HepG2 (cell line): ENCODE results near the gene MRPL38. TPM values are rescaled to one million over a fixed set of nuclear protein-coding genes. Genes with fewer than 3 reads are reported as not detected.
A peak's percentile ranks its signal among the peaks of the same experiment; 100 is the strongest.

Source experiments
- AKAP8 ChIP-seq: sonication (generic); formaldehyde crosslinking; IDR thresholded peaks from 2 replicates; pipeline ENCODE4 v1.5.1; 2020; ENCODE audit warnings: mild to moderate bottlenecking, missing genetic modification reagents
- CENPT ChIP-seq: sonication (generic); formaldehyde crosslinking; IDR thresholded peaks from 2 replicates; pipeline ENCODE4 v1.8.0; 2022; ENCODE audit warnings: low read depth, mild to moderate bottlenecking, moderate library complexity, missing genetic modification reagents
- GLI4 ChIP-seq: sonication (generic); formaldehyde crosslinking; IDR thresholded peaks from 2 replicates; pipeline ENCODE4 v1.5.1; 2020; ENCODE audit warnings: missing genetic modification reagents, mild to moderate bottlenecking, moderate library complexity, borderline replicate concordance
- KAT8 ChIP-seq: IDR thresholded peaks from 2 replicates; pipeline ENCODE4 v1.6.1; 2016; ENCODE audit warnings: missing genetic modification reagents, missing compliant biosample characterization
- KDM5B ChIP-seq: sonication (generic); formaldehyde crosslinking; IDR thresholded peaks from 2 replicates; pipeline ENCODE4 v1.4.0; 2020; ENCODE audit warnings: missing genetic modification reagents, mild to moderate bottlenecking, borderline replicate concordance
- NPAS2 ChIP-seq: sonication (generic); formaldehyde crosslinking; IDR thresholded peaks from 2 replicates; pipeline ENCODE4 v1.8.0; 2022; ENCODE audit warnings: mild to moderate bottlenecking, missing genetic modification reagents, borderline replicate concordance
- SMYD3 ChIP-seq: sonication (generic); formaldehyde crosslinking; IDR thresholded peaks from 2 replicates; pipeline ENCODE4 v1.8.1; 2023; ENCODE audit warnings: mild to moderate bottlenecking, missing genetic modification reagents
- SOX5 ChIP-seq: IDR thresholded peaks from 2 replicates; pipeline ENCODE4 v1.6.1; 2016; ENCODE audit warnings: borderline replicate concordance
- SSRP1 ChIP-seq: IDR thresholded peaks from 2 replicates; pipeline ENCODE4 v1.6.1; 2016; ENCODE audit warnings: control low read depth
- ZFX ChIP-seq: sonication (generic); formaldehyde crosslinking; IDR thresholded peaks from 2 replicates; pipeline ENCODE4 v1.4.0; 2020; ENCODE audit warnings: mild to moderate bottlenecking, low read depth, missing genetic modification reagents, moderate library complexity
- ZNF101 ChIP-seq: sonication (generic); formaldehyde crosslinking; IDR thresholded peaks from 2 replicates; pipeline ENCODE4 v1.4.0; 2020; ENCODE audit warnings: mild to moderate bottlenecking, low read depth, missing genetic modification reagents, borderline replicate concordance
- ZNF225 ChIP-seq: sonication (generic); formaldehyde crosslinking; IDR thresholded peaks from 2 replicates; pipeline ENCODE4 v1.4.0; 2020; ENCODE audit warnings: mild to moderate bottlenecking, missing genetic modification reagents
- ZNF296 ChIP-seq: sonication (generic); formaldehyde crosslinking; conservative IDR thresholded peaks from 2 replicates; pipeline ENCODE4 v1.5.0; 2020; ENCODE audit warnings: mild to moderate bottlenecking, missing genetic modification reagents
- ZNF3 ChIP-seq: IDR thresholded peaks from 2 replicates; pipeline ENCODE4 v1.7.0; 2017; ENCODE audit warnings: inconsistent platforms
- ZNF570 ChIP-seq: sonication (generic); formaldehyde crosslinking; IDR thresholded peaks from 2 replicates; pipeline ENCODE4 v1.4.0; 2020; ENCODE audit warnings: mild to moderate bottlenecking, missing genetic modification reagents, borderline replicate concordance
- ZNF660 ChIP-seq: sonication (generic); formaldehyde crosslinking; IDR thresholded peaks from 2 replicates; pipeline ENCODE4 v1.5.1; 2020; ENCODE audit warnings: mild to moderate bottlenecking, low read depth, missing genetic modification reagents, borderline replicate concordance
- ZNF670 ChIP-seq: sonication (generic); formaldehyde crosslinking; IDR thresholded peaks from 2 replicates; pipeline ENCODE4 v1.8.0; 2022; ENCODE audit warnings: mild to moderate bottlenecking, missing genetic modification reagents, borderline replicate concordance
- ZNF7 ChIP-seq: IDR thresholded peaks from 2 replicates; pipeline ENCODE4 v1.6.1; 2016; ENCODE audit warnings: missing biosample characterization, missing genetic modification reagents
- polyA plus RNA-seq, 8 experiments: library from polyadenylated mRNA; depleted of rRNA in 3 of 8; stranded (reverse) in 7 of 8; unstranded in 1 of 8; fragments of >200 nt; fragmentation: Illumina TruSeq in 4 of 8; extraction: Trizol in 4 of 8; gene quantifications; 2 replicates each; pipeline versions ENCODE4 v1.2.1 to v1.2.3, GENCODE V29; 2011 to 2016; ENCODE audit warnings: low read depth in 4 of 8, missing spikeins in 1 of 8, mixed read lengths in 1 of 8; ENCODE audit not compliant: insufficient read depth in 1 of 8
- total RNA-seq, 5 experiments: library from RNA; depleted of rRNA; stranded (reverse); fragments of >200 nt; fragmentation: Illumina TruSeq; extraction: Trizol; gene quantifications; 2 replicates each; pipeline ENCODE4 v1.2.3, GENCODE V29; 2016; ENCODE audit warnings: low read depth in 1 of 5
- TF ChIP-seq, protein P1 (sequence below): sonication (generic); formaldehyde crosslinking; IDR thresholded peaks from 2 replicates; pipeline ENCODE4 v1.8.1; 2023; ENCODE audit warnings: missing genetic modification reagents, inconsistent platforms, borderline replicate concordance
- TF ChIP-seq, protein P2 (sequence below): sonication (generic); formaldehyde crosslinking; IDR thresholded peaks from 2 replicates; pipeline ENCODE4 v1.9.0; 2021; ENCODE audit warnings: missing genetic modification reagents, mild to moderate bottlenecking, borderline replicate concordance
- TF ChIP-seq, protein P3 (sequence below): sonication (generic); formaldehyde crosslinking; IDR thresholded peaks from 2 replicates; pipeline ENCODE4 v1.5.1; 2020; ENCODE audit warnings: missing genetic modification reagents, mild to moderate bottlenecking, borderline replicate concordance
- TF ChIP-seq, protein P4 (sequence below): conservative IDR thresholded peaks from 2 replicates; pipeline ENCODE4 v1.6.1; 2018; ENCODE audit warnings: missing genetic modification reagents

The MRPL38 gene
- total and polyA plus RNA-seq, 2 of the 13 experiments (the other 11 are each of a cell fraction or from before 2014, with no cell fraction given) = 83.7 to 125 TPM

GRCh38 chr17:75872434-75873351 is 32.0 kb downstream of the MRPL38 start (continued):
- TF ChIP-seq, protein P1, sequence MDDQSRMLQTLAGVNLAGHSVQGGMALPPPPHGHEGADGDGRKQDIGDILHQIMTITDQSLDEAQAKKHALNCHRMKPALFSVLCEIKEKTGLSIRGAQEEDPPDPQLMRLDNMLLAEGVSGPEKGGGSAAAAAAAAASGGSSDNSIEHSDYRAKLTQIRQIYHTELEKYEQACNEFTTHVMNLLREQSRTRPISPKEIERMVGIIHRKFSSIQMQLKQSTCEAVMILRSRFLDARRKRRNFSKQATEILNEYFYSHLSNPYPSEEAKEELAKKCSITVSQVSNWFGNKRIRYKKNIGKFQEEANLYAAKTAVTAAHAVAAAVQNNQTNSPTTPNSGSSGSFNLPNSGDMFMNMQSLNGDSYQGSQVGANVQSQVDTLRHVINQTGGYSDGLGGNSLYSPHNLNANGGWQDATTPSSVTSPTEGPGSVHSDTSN (CRISPR knock-in tag) = no peak; the same call in 1 of the 2 replicates
- TF ChIP-seq SMYD3 (CRISPR knock-in tag) (no peak; the same call in 1 of the 2 replicates), ZNF101 (no peak), ZNF660 (no peak), AKAP8 (CRISPR knock-in tag) (peak; percentile 98), ZNF7 (CRISPR knock-in tag) (no peak), ZNF3 (0 out of 2 replicates have a peak, but pooled peaks have one; percentile 17), ZFX (CRISPR knock-in tag) (peak; percentile 98), KAT8 (CRISPR knock-in tag) (peak; percentile 89), CENPT (CRISPR knock-in tag) (no peak), KDM5B (CRISPR knock-in tag) (peak; percentile 59; the same call in 1 of the 2 replicates), GLI4 (CRISPR knock-in tag) (0 out of 2 replicates have a peak, but pooled peaks have one; percentile 52), ZNF570 (CRISPR knock-in tag) (no peak), NPAS2 (no peak), ZNF670 (CRISPR knock-in tag) (no peak), ZNF225 (CRISPR knock-in tag) (0 out of 2 replicates have a peak, but pooled peaks have one; percentile 23), SSRP1 (CRISPR knock-in tag) (peak; percentile 43; the same call in 1 of the 2 replicates), SOX5 (CRISPR knock-in tag) (peak; percentile 91), ZNF296 (CRISPR knock-in tag) (peak; percentile 87)
- TF ChIP-seq, protein P2, sequence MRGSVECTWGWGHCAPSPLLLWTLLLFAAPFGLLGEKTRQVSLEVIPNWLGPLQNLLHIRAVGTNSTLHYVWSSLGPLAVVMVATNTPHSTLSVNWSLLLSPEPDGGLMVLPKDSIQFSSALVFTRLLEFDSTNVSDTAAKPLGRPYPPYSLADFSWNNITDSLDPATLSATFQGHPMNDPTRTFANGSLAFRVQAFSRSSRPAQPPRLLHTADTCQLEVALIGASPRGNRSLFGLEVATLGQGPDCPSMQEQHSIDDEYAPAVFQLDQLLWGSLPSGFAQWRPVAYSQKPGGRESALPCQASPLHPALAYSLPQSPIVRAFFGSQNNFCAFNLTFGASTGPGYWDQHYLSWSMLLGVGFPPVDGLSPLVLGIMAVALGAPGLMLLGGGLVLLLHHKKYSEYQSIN (CRISPR knock-in tag) = no peak
- TF ChIP-seq, protein P3, sequence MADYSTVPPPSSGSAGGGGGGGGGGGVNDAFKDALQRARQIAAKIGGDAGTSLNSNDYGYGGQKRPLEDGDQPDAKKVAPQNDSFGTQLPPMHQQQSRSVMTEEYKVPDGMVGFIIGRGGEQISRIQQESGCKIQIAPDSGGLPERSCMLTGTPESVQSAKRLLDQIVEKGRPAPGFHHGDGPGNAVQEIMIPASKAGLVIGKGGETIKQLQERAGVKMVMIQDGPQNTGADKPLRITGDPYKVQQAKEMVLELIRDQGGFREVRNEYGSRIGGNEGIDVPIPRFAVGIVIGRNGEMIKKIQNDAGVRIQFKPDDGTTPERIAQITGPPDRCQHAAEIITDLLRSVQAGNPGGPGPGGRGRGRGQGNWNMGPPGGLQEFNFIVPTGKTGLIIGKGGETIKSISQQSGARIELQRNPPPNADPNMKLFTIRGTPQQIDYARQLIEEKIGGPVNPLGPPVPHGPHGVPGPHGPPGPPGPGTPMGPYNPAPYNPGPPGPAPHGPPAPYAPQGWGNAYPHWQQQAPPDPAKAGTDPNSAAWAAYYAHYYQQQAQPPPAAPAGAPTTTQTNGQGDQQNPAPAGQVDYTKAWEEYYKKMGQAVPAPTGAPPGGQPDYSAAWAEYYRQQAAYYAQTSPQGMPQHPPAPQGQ (CRISPR knock-in tag) = no peak; the same call in none of the 2 replicates
- TF ChIP-seq, protein P4, sequence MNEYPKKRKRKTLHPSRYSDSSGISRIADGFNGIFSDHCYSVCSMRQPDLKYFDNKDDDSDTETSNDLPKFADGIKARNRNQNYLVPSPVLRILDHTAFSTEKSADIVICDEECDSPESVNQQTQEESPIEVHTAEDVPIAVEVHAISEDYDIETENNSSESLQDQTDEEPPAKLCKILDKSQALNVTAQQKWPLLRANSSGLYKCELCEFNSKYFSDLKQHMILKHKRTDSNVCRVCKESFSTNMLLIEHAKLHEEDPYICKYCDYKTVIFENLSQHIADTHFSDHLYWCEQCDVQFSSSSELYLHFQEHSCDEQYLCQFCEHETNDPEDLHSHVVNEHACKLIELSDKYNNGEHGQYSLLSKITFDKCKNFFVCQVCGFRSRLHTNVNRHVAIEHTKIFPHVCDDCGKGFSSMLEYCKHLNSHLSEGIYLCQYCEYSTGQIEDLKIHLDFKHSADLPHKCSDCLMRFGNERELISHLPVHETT (CRISPR knock-in tag) = peak; percentile 46; the same call in 1 of the 2 replicates
